ENCODE measurements around the gene YBEY. TPM values are rescaled to one million over a fixed set of nuclear protein-coding genes. Genes with fewer than 3 reads are reported as not detected.

YBEY gene
- total and polyA plus RNA-seq, 2 of the 13 experiments (the other 11 are each of a cell fraction or from before 2014, with no cell fraction given) = 6.5 to 8.9 TPM

GRCh38 chr21:46273341-46273740, 12.8 kb upstream of the YBEY start:
- intact Hi-C loops (cut with micrococcal nuclease; ENCODE audit: unreplicated experiment) = no loop called here
- ChIA-PET CTCF (ENCODE audit: low intra/inter-chr PET ratio, low total read pairs) (no interaction called here), POLR2A (no interaction called here)

GRCh38 chr21:46274797-46275390, 11.2 kb upstream of the YBEY start:
- Histone ChIP-seq H3K36me3 (replicated peaks in 1 of 2; ENCODE audit: control insufficient read depth in 1 of 2, insufficient read depth in 2 of 2, low read length in 2 of 2) (peaks cover 36 to 85% of the 10 kb centered on the region in 2 experiments), H3K4me1 (ENCODE audit: insufficient read depth, low read length) (no peaks in the 10 kb centered on the region), H3K9ac (ENCODE audit: insufficient read depth, low read depth, low read length) (no peak overlapping the region), H2AFZ (ENCODE audit: low read length) (no peak overlapping the region), H4K20me1 (ENCODE audit: insufficient read depth, low read length) (no peaks in the 10 kb centered on the region), H3K9me3 (ENCODE audit: low read length) (no peaks in the 10 kb centered on the region), H3K4me3 (replicated peaks in 1 of 3; ENCODE audit: insufficient read depth in 1 of 3, low read depth in 2 of 3, low read length in 3 of 3) (no peak overlapping the region), H3K27ac (ENCODE audit: extremely low read length, insufficient read depth, low read length) (no peak overlapping the region), H3K79me2 (ENCODE audit: insufficient read depth, low read length) (no peaks in the 10 kb centered on the region), H3K4me2 (ENCODE audit: low read depth, low read length) (no peak overlapping the region), H3K27me3 (ENCODE audit: control insufficient read depth in 1 of 2, insufficient read depth in 2 of 2, low read length in 2 of 2) (no peaks in the 10 kb centered on the region)
- FAIRE-seq (no peak), ATAC-seq (no peak), DNase-seq (ENCODE audit: low spot score) (no peak)
- no peak for TF ChIP-seq ZNF704 (CRISPR knock-in tag; IDR thresholded peaks at IDR 0.05; ENCODE audit: borderline replicate concordance)
- TF ChIP-seq MAFF (IDR thresholded peaks at IDR 0.05; ENCODE audit: low read depth, low read length) = no peak
- no peak for TF ChIP-seq MBD4 (IDR thresholded peaks at IDR 0.05; ENCODE audit: borderline replicate concordance, low read length)
- no peak for TF ChIP-seq SP4 (CRISPR knock-in tag; IDR thresholded peaks at IDR 0.05)
- no peak for TF ChIP-seq ZNF24 (IDR thresholded peaks at IDR 0.05)
- no peak for TF ChIP-seq SMYD3 (CRISPR knock-in tag; IDR thresholded peaks at IDR 0.05)
- TF ChIP-seq ZNF781 (CRISPR knock-in tag; IDR thresholded peaks at IDR 0.05; ENCODE audit: borderline replicate concordance, not compliant biosample characterization) = no peak
- no peak for TF ChIP-seq ZNF776 (CRISPR knock-in tag; IDR thresholded peaks at IDR 0.05)
- TF ChIP-seq RELA (CRISPR knock-in tag; IDR thresholded peaks at IDR 0.05) = no peak
- TF ChIP-seq MATR3 (CRISPR knock-in tag; IDR thresholded peaks at IDR 0.05) = no peak
- TF ChIP-seq FOXO1 (CRISPR knock-in tag; IDR thresholded peaks at IDR 0.05) = no peak
- in situ Hi-C loops (cut with HindIII; ENCODE audit: extremely low pct_ligation_motif_present, low pct_unique_long_range_greater_than_20kb) (no loop called here), intact Hi-C loops (cut with micrococcal nuclease; ENCODE audit: unreplicated experiment) (no loop called here)
- POLR2A ChIA-PET = no interaction called here
- BruUV-seq (replicated peaks) = no TSS peak
- WGBS (ENCODE audit: low lambda C conversion rate) = 99% methylated on average over 11 of the region's 11 CpGs
- CTCF ChIA-PET (ENCODE audit: low intra/inter-chr PET ratio, low total read pairs) = no interaction called here

More at GRCh38 chr21:46273341-46273740, 12.8 kb upstream of the YBEY start:
- H3K79me2 ChIP-seq (ENCODE audit: insufficient read depth, low read length) = no peaks in the 10 kb centered on the region
- H3K36me3 ChIP-seq (replicated peaks in 1 of 2; ENCODE audit: control insufficient read depth in 1 of 2, insufficient read depth in 2 of 2, low read length in 2 of 2) = peaks cover 34 to 87% of the 10 kb centered on the region in 2 experiments
- DNase-seq (ENCODE audit: low spot score) = no peak
- no peaks in the 10 kb centered on the region for H3K4me1 ChIP-seq (ENCODE audit: insufficient read depth, low read length)
- WGBS (ENCODE audit: low lambda C conversion rate) = 91% methylated on average over 14 of the region's 14 CpGs
- BruUV-seq (replicated peaks) = no TSS peak
- no peak overlapping the region for H3K27ac ChIP-seq (ENCODE audit: extremely low read length, insufficient read depth, low read length)
- no peak for TF ChIP-seq ZBTB42 (CRISPR knock-in tag; IDR thresholded peaks at IDR 0.05)
- no peak for TF ChIP-seq ZNF296 (CRISPR knock-in tag; conservative IDR thresholded peaks at IDR 0.05)
- no peak for TF ChIP-seq ZNF883 (CRISPR knock-in tag; IDR thresholded peaks at IDR 0.05; ENCODE audit: not compliant biosample characterization)
- TF ChIP-seq NONO (IDR thresholded peaks at IDR 0.05) = no peak
- TF ChIP-seq NONO (CRISPR knock-in tag; conservative IDR thresholded peaks at IDR 0.05) = no peak
- TF ChIP-seq AGO1 (IDR thresholded peaks at IDR 0.05; ENCODE audit: low read depth, low read length, poor library complexity, severe bottlenecking) = no peak
- TF ChIP-seq ESRRA (CRISPR knock-in tag; IDR thresholded peaks at IDR 0.05; ENCODE audit: low read depth) = no peak
- TF ChIP-seq ZNF567 (CRISPR knock-in tag; IDR thresholded peaks at IDR 0.05; ENCODE audit: borderline replicate concordance) = no peak
- H3K4me2 ChIP-seq (ENCODE audit: low read depth, low read length) = no peak overlapping the region
- no peaks in the 10 kb centered on the region for H4K20me1 ChIP-seq (ENCODE audit: insufficient read depth, low read length)
- H3K27me3 ChIP-seq (ENCODE audit: control insufficient read depth in 1 of 2, insufficient read depth in 2 of 2, low read length in 2 of 2) = no peaks in the 10 kb centered on the region
- no peaks in the 10 kb centered on the region for H3K9me3 ChIP-seq (ENCODE audit: low read length)
- ATAC-seq = no peak
- H2AFZ ChIP-seq (ENCODE audit: low read length) = no peak overlapping the region
- no peak overlapping the region for H3K4me3 ChIP-seq (replicated peaks in 1 of 3; ENCODE audit: insufficient read depth in 1 of 3, low read depth in 2 of 3, low read length in 3 of 3)
- no peak overlapping the region for H3K9ac ChIP-seq (ENCODE audit: insufficient read depth, low read depth, low read length)
- in situ Hi-C loops (cut with HindIII; ENCODE audit: extremely low pct_ligation_motif_present, low pct_unique_long_range_greater_than_20kb) = no loop called here
- no peak for FAIRE-seq
